ENCODE results near the gene DCAF12.

- TF ChIP-seq POLR2A (IDR thresholded peaks at IDR 0.05; ENCODE audit: low read depth, low read length), result no peak
- no peak for TF ChIP-seq RAD21 (IDR thresholded peaks at IDR 0.05; ENCODE audit: low read length)
Observed at GRCh38 chr9:34131571-34131970, 5.1 kb upstream of the DCAF12 start.
